GM23338 (cell line): ENCODE results near the gene SLC37A3. TPM values are rescaled to one million over a fixed set of nuclear protein-coding genes. Genes with fewer than 3 reads are reported as not detected.
A peak's percentile ranks its signal among the peaks of the same experiment; 100 is the strongest.

ENCODE experiments used
- ATAC-seq: fragments of 200-7000 bp; cut with Tn5 transposase; 3 replicates; pipeline ENCODE4 v1.9.1; 2020
- DNase-seq: peaks from one replicate; pipeline ENCODE4 v3.0.0-alpha.2; 2015; ENCODE audit warnings: low spot score
- H2AFZ ChIP-seq: fragments of 200-600 bp; sonication (generic); 2 replicates; pipeline ENCODE4 v1.8.0; 2016; ENCODE audit warnings: antibody characterized with exemption, mild to moderate bottlenecking, moderate library complexity
- H3F3A ChIP-seq: fragments of 200-600 bp; sonication (generic); replicated peaks from 2 replicates; pipeline ENCODE4 v1.8.0; 2017; ENCODE audit warnings: antibody characterized with exemption, mixed run types, low read depth
- H3K27ac ChIP-seq: fragments of 200-600 bp; sonication (generic); 2 replicates; pipeline ENCODE4 v1.6.1; 2016; ENCODE audit warnings: low read depth
- H3K27me3 ChIP-seq: fragments of 200-600 bp; sonication (generic); 2 replicates; pipeline ENCODE4 v1.8.0; 2016; ENCODE audit warnings: mild to moderate bottlenecking, mixed run types, moderate library complexity; ENCODE audit not compliant: insufficient read depth
- H3K36me3 ChIP-seq: fragments of 200-600 bp; sonication (generic); 2 replicates; pipeline ENCODE4 v1.8.0; 2016; ENCODE audit warnings: mild to moderate bottlenecking; ENCODE audit not compliant: insufficient read depth
- H3K4me1 ChIP-seq: fragments of 200-600 bp; sonication (generic); 2 replicates; pipeline ENCODE4 v1.8.0; 2016; ENCODE audit warnings: mild to moderate bottlenecking, moderate library complexity; ENCODE audit not compliant: insufficient read depth
- H3K4me2 ChIP-seq: fragments of 200-600 bp; sonication (generic); 2 replicates; pipeline ENCODE4 v1.7.1; 2017; ENCODE audit warnings: mixed run types
- H3K4me3 ChIP-seq: fragments of 200-600 bp; sonication (generic); 2 replicates; pipeline ENCODE4 v1.6.1; 2016; ENCODE audit warnings: mixed run types
- H3K79me2 ChIP-seq: fragments of 200-600 bp; sonication (generic); replicated peaks from 2 replicates; pipeline ENCODE4 v1.8.0; 2017; ENCODE audit warnings: mild to moderate bottlenecking; ENCODE audit not compliant: insufficient read depth
- H3K9me2 ChIP-seq: fragments of 200-600 bp; sonication (generic); 2 replicates; pipeline ENCODE4 v1.8.0; 2017; ENCODE audit not compliant: insufficient read depth
- H4K20me1 ChIP-seq: fragments of 200-600 bp; sonication (generic); replicated peaks from 2 replicates; pipeline ENCODE4 v1.8.0; 2017; ENCODE audit warnings: mild to moderate bottlenecking; ENCODE audit not compliant: insufficient read depth
- H3K27ac Mint-ChIP-seq: 2 replicates; pipeline ENCODE4 v1.8.0; 2020; ENCODE audit warnings: inconsistent platforms, mild to moderate bottlenecking, moderate library complexity, mixed read lengths
- H3K27me3 Mint-ChIP-seq: 3 replicates; pipeline ENCODE4 v1.8.0; 2022; ENCODE audit warnings: low read depth, mild to moderate bottlenecking, moderate library complexity, mixed read lengths, inconsistent platforms; ENCODE audit not compliant: insufficient read depth, poor library complexity
- H3K36me3 Mint-ChIP-seq: 3 replicates; pipeline ENCODE4 v1.8.0; 2021; ENCODE audit warnings: low read depth, mild to moderate bottlenecking, inconsistent platforms, moderate library complexity, mixed read lengths
- H3K4me1 Mint-ChIP-seq: 3 replicates; pipeline ENCODE4 v1.8.0; 2020; ENCODE audit warnings: mild to moderate bottlenecking, inconsistent platforms, mixed read lengths
- H3K4me3 Mint-ChIP-seq: 3 replicates; pipeline ENCODE4 v1.8.0; 2021; ENCODE audit warnings: moderate library complexity, mild to moderate bottlenecking, inconsistent platforms, mixed read lengths
- H3K9me3 Mint-ChIP-seq: 3 replicates; pipeline ENCODE4 v1.8.0; 2020; ENCODE audit warnings: moderate library complexity, mild to moderate bottlenecking, inconsistent platforms, mixed read lengths
- CREB1 ChIP-seq: fragments of 250-450 bp; sonication (Bioruptor Pico); IDR thresholded peaks from 2 replicates; pipeline ENCODE4 v1.5.0; 2020; ENCODE audit warnings: low read depth, mild to moderate bottlenecking, moderate library complexity
- CTCF ChIP-seq, 2 experiments: fragments of 200-600 bp in 1 of 2; sonication (generic) in 1 of 2; conservative IDR thresholded peaks; 2 replicates each; pipeline versions ENCODE4 v1.5.1 to v1.6.1; 2016 to 2017; ENCODE audit warnings: antibody characterized with exemption in 2 of 2, low read depth in 2 of 2, mild to moderate bottlenecking in 2 of 2, moderate library complexity in 1 of 2
- ETS1 ChIP-seq: IDR thresholded peaks from 2 replicates; pipeline ENCODE4 v1.6.1; 2016; ENCODE audit warnings: antibody characterized with exemption
- EZH2 ChIP-seq: fragments of 200-600 bp; sonication (generic); IDR thresholded peaks from one replicate; pipeline ENCODE4 v1.8.0; 2017; ENCODE audit warnings: antibody characterized with exemption, mild to moderate bottlenecking, low read depth; ENCODE audit not compliant: unreplicated experiment
- EZH2phosphoT487 ChIP-seq: fragments of 200-600 bp; sonication (generic); IDR thresholded peaks from one replicate; pipeline ENCODE4 v1.8.1; 2018; ENCODE audit warnings: antibody characterized with exemption; ENCODE audit not compliant: unreplicated experiment
- JUNB ChIP-seq: IDR thresholded peaks from one replicate; pipeline ENCODE4 v1.6.1; 2016; ENCODE audit warnings: antibody characterized with exemption; ENCODE audit not compliant: unreplicated experiment
- NANOG ChIP-seq: IDR thresholded peaks from 2 replicates; pipeline ENCODE4 v1.6.1; 2016; ENCODE audit warnings: antibody characterized with exemption, borderline replicate concordance
- POLR2AphosphoS5 ChIP-seq: IDR thresholded peaks from 2 replicates; pipeline ENCODE4 v1.6.1; 2016; ENCODE audit warnings: antibody characterized with exemption, low read depth
- REST ChIP-seq: IDR thresholded peaks from one replicate; pipeline ENCODE4 v1.6.1; 2018; ENCODE audit warnings: antibody characterized with exemption; ENCODE audit not compliant: unreplicated experiment
- STAT1 ChIP-seq: IDR thresholded peaks from one replicate; pipeline ENCODE4 v1.6.1; 2016; ENCODE audit warnings: antibody characterized with exemption; ENCODE audit not compliant: unreplicated experiment
- ZNF114 ChIP-seq: fragments of 250-450 bp; sonication (Bioruptor Pico); IDR thresholded peaks from 2 replicates; pipeline ENCODE4 v1.5.0; 2020; ENCODE audit warnings: mild to moderate bottlenecking, moderate library complexity
- ZNF331 ChIP-seq: fragments of 250-450 bp; sonication (Bioruptor Pico); IDR thresholded peaks from 2 replicates; pipeline ENCODE4 v1.5.0; 2020; ENCODE audit warnings: low read depth, mild to moderate bottlenecking, moderate library complexity
- polyA plus RNA-seq: library from polyadenylated mRNA; unstranded; fragments of >200 nt; fragmentation: Nextera tagmentation; extraction: Ambion mirVana; gene quantifications from 2 replicates; pipeline ENCODE4 v1.2.1, GENCODE V29; 2016
- total RNA-seq: library from RNA; depleted of rRNA; stranded (reverse); fragments of >200 nt; shearing (Covaris generic); gene quantifications from 2 replicates; pipeline ENCODE4 v1.2.3, GENCODE V29; 2014

Gene SLC37A3
- total and polyA plus RNA-seq, 2 experiments from 2014 or later = 35.6 to 86.2 TPM

- no peak overlapping the region for H3K4me3 Mint-ChIP-seq
- DNase-seq = peak; percentile 72
- Histone ChIP-seq H3F3A (0 out of 2 replicates have a peak, but pooled peaks cover 6% of the 10 kb centered on the region), H3K27me3 (no peaks in the 10 kb centered on the region), H3K4me2 (no peak overlapping the region), H3K79me2 (no peaks in the 10 kb centered on the region), H3K9me2 (no peaks in the 10 kb centered on the region), H3K27ac (no peak overlapping the region), H4K20me1 (no peaks in the 10 kb centered on the region), H3K36me3 (no peaks in the 10 kb centered on the region), H3K4me1 (peaks cover 30% of the 10 kb centered on the region), H2AFZ (no peak overlapping the region), H3K4me3 (no peak overlapping the region)
- H3K9me3 Mint-ChIP-seq = no peaks in the 10 kb centered on the region
- no peaks in the 10 kb centered on the region for H3K36me3 Mint-ChIP-seq
- TF ChIP-seq CTCF (conservative IDR thresholded peaks at IDR 0.05; ENCODE audit: low read depth in 2 of 2) (peak; percentile 64 to 83), NANOG (no peak), ETS1 (no peak), EZH2phosphoT487 (no peak), ZNF114 (no peak)
- no peaks in the 10 kb centered on the region for H3K4me1 Mint-ChIP-seq
- H3K27me3 Mint-ChIP-seq = peaks cover 5% of the 10 kb centered on the region
- H3K27ac Mint-ChIP-seq = no peak overlapping the region
- ATAC-seq = peak; percentile 54
These were observed 72.0 kb downstream of the SLC37A3 start for GRCh38 chr7:140326116-140326928.

GRCh38 chr7:140325600-140325999 is 72.7 kb downstream of the SLC37A3 start:
- Histone ChIP-seq H3K27ac (no peak overlapping the region), H4K20me1 (no peaks in the 10 kb centered on the region), H3K4me3 (no peak overlapping the region), H3K27me3 (no peaks in the 10 kb centered on the region), H3K79me2 (no peaks in the 10 kb centered on the region), H3K4me1 (peaks cover 30% of the 10 kb centered on the region), H2AFZ (no peak overlapping the region), H3K4me2 (no peak overlapping the region), H3F3A (0 out of 2 replicates have a peak, but pooled peaks cover 6% of the 10 kb centered on the region), H3K36me3 (no peaks in the 10 kb centered on the region), H3K9me2 (no peaks in the 10 kb centered on the region)
- Mint-ChIP-seq H3K9me3 (no peaks in the 10 kb centered on the region), H3K27ac (no peak overlapping the region), H3K4me1 (no peaks in the 10 kb centered on the region), H3K4me3 (no peak overlapping the region), H3K36me3 (no peaks in the 10 kb centered on the region), H3K27me3 (peaks cover 5% of the 10 kb centered on the region)
- ATAC-seq (peak; percentile 12; the same call in 1 of the 3 replicates), DNase-seq (peak; percentile 31)
- no peak for TF ChIP-seq CREB1 (CRISPR knock-in tag)
- no peak for TF ChIP-seq EZH2phosphoT487
- no peak for TF ChIP-seq CTCF (conservative IDR thresholded peaks at IDR 0.05; ENCODE audit: low read depth in 2 of 2)
- no peak for TF ChIP-seq POLR2AphosphoS5
- no peak for TF ChIP-seq ZNF114
- TF ChIP-seq ETS1 = no peak
- no peak for TF ChIP-seq ZNF331 (CRISPR knock-in tag)
- TF ChIP-seq NANOG = no peak
- TF ChIP-seq REST = no peak
- TF ChIP-seq STAT1 = no peak
- no peak for TF ChIP-seq JUNB
- no peak for TF ChIP-seq EZH2
